Left renal cortex interstitium (tissue), 4 donors: Measurements from ENCODE around the gene ORAI2. TPM values are rescaled to one million over a fixed set of nuclear protein-coding genes. Genes with fewer than 3 reads are reported as not detected.
A peak's percentile ranks its signal among the peaks of the same experiment; 100 is the strongest.
"Not testable (repeated sequence)": the region's sequence is repeated elsewhere in the genome, so short reads cannot be mapped to it uniquely, and the experiment has no call there.

ENCODE experiments used
- DNase-seq, 4 donors: peaks; one replicate each; pipeline ENCODE4 v3.0.0-alpha.2; 2013; ENCODE audit warnings: low read depth in 4 of 4, low spot score in 2 of 4, missing footprints in 1 of 4
- polyA plus RNA-seq, 4 donors: library from polyadenylated mRNA; unstranded; fragments of 120-200 nt; gene quantifications; one replicate each; pipeline ENCODE4 v1.2.1, GENCODE V29; 2013; ENCODE audit not compliant: insufficient read length in 4 of 4

ORAI2 gene
- polyA plus RNA-seq, 4 donors: 16.7 to 28.7 (median 22.5) TPM

DNA sequence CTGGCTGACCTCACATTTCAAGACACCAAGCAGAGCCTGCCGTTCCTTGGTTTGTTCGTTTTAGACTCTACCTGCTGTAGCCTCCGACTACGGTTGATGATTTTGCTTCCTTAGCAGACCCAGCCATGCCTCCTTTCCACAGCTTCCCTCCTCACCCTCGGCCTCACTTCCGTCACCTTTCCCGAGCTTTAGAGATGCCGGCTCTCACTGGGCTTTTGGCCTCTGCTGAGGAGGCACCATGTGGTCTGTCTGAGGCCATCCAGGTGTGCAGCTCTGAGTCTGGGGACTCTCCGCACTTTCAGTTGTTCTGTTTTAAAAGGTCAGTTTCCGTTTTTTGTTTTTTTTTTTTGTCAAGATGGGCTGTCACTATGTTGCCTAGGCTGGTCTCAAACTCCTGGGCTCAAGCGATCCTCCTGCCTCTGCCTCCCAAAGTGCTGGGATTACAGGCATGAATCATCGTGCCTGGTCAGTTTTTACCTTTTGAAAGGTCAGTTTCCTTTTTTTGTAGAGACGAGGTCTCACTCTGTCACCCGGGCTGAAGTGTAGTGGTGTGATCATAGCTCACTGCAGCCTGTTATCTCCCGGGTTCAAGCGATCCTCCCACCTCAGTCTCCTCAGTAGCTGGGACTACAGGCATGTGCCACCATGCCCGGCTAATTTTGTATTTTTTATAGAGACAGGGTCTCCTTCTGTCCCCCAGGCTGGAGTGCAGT is 11.7 kb downstream of the ORAI2 start:
- no peak for DNase-seq

DNA sequence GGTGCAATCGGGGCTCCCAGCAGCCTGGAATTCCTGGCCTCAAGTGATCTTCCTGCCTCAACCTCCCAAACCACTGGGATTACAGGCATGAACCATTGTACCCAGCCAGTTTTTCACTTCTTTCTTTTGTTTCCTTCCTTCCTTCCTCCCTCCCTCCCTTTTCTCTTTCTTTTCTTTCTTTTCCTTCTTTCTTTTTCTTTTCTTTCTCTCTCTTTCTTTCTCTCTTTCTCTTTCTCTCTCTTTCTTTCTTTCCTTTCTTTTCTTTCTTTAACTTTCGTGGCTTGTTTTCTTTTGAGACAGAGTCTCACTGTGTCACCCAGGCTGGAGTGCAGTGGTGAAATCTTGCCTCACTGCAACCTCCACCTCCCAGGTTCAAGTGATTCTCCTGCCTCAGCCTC is 12.3 kb downstream of the ORAI2 start:
- no peak for DNase-seq

DNA sequence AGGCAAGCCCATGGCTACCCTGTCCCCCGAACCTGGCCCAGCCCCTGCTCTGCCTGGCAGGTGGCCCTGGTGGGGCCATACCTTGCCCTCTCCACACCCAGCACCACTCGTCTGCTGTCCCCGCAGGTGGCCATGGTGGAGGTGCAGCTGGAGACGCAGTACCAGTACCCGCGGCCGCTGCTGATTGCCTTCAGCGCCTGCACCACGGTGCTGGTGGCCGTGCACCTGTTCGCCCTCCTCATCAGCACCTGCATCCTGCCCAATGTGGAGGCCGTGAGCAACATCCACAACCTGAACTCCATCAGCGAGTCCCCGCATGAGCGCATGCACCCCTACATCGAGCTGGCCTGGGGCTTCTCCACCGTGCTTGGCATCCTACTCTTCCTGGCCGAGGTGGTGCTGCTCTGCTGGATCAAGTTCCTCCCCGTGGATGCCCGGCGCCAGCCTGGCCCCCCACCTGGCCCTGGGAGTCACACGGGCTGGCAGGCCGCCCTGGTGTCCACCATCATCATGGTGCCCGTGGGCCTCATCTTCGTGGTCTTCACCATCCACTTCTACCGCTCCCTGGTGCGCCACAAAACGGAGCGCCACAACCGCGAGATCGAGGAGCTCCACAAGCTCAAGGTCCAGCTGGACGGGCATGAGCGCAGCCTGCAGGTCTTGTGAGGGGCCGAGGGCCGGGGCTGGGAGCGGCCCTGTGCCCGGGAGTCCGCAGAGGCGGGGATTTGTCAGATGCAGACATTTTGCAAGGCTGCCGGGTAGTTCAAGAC is 13.2 kb downstream of the ORAI2 start:
- DNase-seq: no peak

DNA sequence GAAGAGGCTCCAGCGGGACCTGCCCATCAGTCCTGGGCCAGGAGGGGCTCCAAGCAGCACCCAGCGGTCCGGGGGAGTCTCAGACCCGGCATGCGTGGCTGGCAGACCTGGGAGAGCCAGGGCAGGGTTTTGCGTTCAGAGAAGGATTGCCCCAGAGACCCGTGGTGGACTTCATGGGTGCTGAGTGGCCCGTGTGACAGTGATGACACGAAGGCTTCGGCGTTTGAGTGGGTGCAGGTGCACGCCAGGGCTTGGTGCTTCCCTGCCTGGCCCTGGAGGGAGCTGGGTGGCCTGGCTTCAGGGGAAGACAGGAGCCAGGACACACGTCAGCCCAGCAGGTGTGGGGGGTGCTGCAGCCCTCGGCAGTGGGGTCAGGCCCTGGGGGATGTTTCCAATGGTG is 13.9 kb downstream of the ORAI2 start:
- no peak for DNase-seq

DNA sequence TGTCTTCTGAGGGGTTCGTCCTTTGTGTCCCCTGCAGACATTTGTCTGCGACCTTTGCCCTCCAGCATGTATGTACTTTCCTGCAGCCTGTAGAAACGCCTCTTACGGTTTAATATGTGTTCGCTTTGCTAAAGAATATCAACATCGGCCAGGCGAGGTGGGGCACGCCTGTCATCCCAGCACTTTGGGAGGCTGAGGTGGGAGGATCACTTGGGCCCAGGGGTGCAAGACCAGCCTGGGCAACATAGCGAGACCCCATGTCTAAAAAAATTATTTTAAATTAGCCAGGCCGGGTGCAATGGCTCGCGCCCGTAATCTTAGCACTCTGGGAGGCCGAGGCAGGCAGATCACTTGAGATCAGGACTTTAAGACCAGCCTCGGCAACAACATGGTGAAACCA is 15.8 kb downstream of the ORAI2 start:
- no peak for DNase-seq

DNA sequence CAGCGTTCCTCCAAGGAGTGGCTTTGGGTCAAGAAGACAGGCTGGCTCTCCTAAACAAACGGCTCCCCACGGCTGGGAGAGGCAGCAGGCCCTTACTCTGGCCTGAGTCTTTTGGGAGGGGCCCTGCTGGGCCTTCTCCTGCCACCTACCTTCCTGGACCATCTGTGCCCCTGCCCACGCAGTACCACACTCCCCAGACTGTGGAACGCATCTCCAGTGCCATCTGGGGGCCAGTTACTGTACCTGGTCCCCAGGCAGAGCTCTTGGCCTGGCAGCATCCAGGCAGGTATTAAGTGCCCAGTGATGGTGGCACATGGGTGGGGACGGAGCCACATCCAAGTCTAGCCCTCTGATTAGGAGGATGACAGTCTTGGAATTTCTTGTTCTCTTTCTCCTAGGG is 16.9 kb downstream of the ORAI2 start:
- DNase-seq: no peak

DNA sequence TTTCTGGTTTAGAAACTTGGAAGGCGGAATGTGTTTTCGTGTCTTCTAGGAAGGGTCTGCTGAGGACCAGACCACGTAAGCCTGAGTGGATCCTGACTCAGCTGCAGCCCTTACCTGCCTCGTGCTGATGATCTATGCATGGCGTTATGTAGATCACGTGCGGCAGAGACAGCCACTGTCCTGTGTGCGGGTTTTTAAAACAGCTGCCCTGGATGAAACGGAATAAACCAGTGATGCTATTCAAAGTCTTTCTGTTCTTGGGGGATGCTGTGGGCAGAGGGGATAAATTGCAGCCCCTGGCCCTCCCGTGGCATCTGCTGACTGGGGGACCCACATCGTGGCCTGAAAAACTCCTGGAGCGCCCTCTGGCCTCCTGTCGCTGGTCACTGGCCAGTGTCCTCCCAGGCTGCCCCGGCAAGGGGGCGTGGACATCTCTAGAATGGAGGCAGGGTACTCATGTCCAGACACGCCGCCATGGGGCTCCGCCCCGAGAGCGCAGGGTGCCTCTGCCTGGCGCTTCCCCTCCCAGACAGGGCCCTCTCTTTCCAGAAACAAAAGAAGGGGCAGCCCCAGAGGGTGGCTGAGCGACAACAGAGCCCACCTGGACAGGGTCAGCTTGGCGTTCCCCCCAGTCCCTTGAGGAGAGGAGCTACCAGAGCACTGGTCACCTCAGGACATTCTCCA is 18.1 kb downstream of the ORAI2 start:
- DNase-seq: no peak

DNA sequence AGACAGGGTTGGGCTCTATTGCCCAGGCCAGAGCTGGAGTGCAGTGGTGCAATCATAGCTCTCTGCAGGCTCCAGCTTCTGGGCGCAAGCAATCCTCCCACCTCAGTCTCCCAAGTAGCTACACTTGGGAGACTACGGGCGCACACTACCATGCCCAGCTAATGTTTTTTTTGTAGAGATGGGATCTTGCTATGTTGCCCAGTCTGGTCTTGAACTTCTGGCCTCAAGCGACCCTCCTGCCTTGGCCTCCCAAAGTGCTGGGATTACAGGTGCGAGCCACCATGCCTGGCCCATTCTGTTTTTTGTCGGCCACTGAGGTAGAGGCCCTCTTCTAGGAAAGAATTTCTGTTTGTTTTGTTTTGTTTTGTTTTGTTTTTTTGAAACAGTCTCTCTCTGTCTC is 19.1 kb downstream of the ORAI2 start:
- DNase-seq: no peak

DNA sequence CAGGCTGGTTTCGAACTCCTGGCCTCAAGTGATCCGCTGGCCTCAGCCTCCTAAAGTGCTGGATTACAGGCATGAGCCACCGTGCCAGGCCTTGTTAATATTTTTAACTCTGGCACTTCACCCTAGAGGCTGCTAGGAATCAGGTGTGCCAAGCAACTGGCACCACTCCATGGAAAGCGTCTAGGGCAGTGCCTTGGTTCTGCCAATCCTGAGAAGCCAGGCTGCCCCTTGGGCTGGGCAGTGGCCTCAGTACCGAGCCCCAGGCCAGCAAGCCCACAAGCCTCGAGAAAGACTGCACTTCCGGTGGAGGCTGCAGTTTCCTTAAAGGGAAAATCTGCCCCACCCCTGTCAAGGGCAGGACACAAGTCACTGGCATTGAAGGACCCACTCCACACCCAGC is 19.9 kb downstream of the ORAI2 start:
- DNase-seq: no peak

DNA sequence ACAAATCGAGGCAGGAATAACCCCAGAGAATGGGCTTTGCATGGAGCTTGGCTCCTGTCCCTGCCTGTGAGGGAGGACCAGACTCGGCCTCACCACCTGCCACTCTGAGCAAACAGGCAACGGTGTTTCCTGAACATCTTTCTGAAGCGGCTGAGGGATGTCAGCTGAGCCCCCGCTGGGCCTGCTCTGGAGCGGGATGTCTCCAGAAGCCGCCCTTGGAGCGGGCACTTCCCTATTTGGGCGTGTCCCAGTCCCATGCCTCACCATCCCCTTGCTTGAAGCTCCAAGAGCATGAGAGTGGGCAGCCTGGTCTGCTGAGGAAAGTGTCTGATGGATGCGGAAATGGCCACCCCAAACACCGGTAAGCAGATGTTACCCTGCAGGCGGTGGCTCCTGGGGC is 21.1 kb downstream of the ORAI2 start:
- DNase-seq: no peak

DNA sequence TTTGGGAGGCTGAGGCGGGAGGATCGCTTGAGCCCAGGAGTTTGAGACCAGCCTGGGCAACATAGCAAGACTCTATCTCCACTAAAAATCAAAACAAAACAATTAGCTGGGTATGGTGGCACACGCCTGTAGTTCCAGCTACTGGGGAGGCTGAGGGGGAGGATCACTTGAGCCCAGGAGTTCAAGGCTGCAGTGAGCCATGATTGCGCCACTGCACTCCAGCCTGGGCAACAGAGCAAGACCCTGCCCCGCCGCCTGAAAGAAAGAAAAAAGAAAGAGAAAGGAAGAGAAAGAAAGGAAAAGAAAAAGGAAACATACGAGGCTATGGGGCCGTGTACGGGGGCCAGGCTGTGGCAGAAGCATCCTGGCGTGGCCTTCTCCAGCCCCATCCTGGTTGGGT is 21.6 kb downstream of the ORAI2 start:
- DNase-seq: not testable (repeated sequence)

DNA sequence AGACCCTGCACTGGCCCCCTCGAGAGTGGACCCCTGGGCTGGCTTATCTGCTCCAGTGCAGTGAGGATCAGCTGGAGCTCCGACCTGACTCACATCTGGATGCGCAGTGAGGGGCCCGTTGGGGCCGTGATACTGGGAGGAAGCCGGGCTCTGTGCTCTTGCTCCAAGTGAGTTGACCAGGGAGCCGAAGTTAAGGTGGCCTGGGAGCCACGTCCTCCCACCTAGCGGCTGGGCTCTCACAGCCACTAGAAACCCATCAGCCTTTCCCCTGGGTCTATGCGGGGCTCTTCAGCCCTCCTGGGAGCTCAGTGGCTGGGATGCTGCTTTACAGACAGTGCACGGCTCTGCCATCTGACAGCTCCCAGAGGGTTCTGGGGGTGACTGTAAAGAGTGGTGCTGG is 22.2 kb downstream of the ORAI2 start:
- DNase-seq: no peak

DNA sequence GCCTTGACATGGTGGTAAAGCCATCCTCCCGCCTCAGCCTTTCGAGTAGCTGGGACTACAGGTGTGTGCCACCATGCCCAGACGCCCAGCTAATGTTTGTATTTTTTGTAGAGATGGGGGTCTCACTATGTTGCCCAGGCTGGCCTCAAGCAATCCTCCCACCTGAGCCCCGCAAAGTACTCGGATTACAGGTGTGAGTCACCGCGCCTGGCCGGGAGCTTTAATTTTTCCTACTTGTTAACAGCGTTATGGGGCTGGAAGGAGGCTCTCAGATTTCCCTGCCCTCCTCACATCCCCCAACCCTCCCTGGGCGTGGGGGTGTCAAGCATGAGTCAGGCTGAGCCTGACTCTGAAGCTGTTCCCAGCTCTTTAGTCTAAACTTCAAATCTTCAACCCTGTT is 23.0 kb downstream of the ORAI2 start:
- DNase-seq: no peak

DNA sequence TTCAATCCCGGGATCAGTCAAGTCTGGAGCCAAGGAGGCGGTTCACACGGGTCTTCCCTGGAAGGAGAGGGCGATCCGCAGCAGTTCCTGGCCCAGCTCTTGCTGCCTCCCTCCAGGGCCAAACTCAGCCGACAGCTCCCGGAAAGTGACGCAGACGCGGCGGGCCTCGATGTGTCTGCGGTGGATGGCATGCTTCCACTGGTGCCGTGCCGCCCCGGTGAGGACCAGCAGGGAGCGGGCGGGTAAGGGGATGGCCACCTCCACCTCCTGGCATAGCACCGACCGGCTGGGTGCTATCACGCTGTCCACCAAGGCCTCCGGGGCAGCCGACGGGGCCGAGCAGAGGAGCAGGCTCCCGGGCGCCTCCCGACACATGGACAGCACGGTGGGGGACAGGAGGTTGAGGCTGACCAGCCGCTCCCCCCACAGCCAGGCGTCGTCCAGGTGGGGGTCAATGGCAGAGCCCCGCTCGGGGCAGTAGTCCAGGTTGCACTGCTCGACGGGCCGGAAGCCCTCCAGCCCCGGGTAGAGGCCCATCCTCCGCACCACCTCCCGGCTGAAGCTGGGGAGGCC is 24.1 kb downstream of the ORAI2 start:
- no peak for DNase-seq

DNA sequence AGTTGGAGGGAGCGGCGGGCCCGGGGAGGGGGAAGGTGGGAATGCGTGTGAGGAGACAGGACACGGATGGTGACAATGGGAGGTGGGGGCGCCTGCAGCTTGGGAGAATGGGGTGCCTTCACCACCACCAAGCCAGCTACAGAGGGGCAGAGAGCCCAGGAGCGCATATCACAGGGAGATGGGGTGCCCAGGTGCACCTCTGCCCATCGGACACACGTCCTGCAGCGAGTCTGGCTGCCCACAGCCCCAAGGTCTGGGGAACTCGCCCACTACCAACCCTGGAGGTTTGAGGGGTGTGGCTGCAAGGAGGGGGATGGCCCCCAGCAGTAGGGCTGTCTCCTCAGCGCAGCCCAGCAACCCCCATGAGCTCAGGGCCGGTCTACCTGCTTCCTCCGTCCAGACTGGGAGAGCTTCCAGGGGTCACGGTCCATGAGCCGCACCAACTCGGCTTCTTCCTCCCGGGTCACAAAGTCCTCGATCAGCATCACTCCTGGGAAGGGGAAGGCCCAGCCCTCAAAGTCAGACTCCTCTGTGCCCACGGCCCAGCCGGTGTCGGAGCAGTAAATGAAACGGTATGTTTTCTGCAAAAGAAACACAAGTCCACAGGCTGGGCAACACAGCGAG is 26.0 kb downstream of the ORAI2 start:
- no peak for DNase-seq

DNA sequence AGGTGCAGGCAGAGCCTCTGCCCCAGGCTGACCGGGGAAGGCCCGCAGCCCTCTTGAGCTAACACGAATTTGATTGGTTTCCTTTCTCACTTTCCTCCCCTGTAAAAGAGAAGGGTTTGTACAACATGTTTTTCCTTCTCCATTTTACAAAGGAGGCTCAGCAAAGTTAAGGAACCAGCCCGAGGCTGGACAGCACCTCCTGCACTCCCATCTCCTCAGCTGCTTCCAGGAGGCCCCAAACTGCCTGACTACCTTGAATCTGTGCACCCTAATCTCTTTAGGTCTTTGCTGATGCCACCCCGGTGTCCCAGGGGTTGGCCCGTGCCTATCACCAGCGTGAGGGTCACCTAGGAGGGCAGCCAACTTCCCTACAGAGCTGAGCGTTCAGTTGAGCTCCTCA is 27.1 kb downstream of the ORAI2 start:
- no peak for DNase-seq

DNA sequence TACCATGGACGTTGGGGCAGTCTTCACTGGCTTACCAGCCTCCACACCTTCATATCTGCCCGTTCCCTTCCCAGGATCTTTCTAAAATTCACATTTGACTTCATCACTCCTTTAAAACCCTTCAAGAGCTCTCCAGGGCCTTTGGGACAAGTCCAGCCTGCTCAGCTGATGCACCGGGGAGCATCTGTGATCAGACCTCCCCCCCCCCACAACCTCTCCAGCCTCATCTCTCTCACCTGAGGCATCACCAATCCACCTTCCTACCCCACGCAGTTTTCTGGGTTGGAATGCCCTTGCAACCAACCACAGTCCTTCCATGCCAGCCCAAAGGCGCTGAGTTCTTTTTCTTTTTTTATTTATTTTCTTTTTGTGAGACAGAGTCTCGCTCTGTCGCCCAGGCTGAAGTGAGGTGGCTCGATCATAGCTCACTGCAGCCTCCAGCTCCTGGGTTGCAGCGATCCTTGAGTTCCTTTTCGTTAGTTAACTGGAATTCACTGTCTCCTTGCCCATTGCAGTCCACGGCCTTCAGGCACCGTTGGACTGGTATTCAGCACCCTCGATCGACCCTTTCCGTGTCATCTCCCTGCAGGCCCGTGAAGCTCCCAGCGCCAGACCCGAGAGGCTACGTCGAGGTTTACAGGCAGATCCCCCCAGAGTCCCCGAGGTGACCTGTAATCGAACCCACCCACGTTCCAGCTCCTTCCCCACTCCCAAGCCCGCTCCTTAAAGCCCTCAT is 30.6 kb downstream of the ORAI2 start:
- DNase-seq: no peak

DNA sequence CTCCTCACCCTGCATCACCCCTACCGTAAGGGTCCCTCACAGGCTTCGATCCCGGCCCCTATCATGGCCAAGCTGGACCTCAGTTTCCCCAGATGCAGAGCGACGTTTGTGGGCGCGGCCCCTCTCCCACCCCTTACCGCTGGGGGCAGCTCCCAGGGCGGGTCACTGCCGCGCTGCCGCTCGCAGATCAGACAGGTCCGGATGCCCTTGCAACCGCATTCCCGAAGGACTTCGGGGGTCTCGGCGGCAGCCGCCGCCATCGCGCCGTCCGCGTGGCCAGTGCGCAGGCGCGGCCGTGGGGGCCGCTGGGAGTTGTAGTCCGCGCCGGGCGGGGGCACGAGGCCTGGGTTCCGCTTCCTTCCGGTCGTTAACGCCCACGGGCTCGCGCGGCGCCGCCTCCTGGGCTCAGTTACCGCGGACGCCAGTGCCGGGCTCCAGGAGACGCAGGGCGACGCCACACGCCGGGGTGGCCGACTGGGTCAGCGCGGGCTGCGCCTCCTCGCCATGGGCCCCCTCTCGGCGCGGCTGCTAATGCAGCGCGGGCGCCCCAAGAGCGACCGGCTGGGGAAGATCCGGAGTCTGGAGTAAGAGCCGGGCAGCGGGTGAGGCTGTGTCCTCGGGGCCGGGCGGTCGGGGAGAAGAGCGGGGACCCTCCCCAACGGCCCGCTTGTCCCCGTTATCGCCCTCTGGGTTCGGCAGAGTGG is 31.4 kb downstream of the ORAI2 start, which contains the start of the genes ALKBH4 and LRWD1:
Gene ALKBH4 (minus strand): TSS at position 287 of the 704 bp plus-strand sequence. CDS start 27 bp downstream, at position 260.
Gene LRWD1 (plus strand): TSS at position 408 of the 704 bp plus-strand sequence. CDS start 97 bp downstream, at position 505.
- peak; percentile 67 to 84 (median 80) for DNase-seq

DNA sequence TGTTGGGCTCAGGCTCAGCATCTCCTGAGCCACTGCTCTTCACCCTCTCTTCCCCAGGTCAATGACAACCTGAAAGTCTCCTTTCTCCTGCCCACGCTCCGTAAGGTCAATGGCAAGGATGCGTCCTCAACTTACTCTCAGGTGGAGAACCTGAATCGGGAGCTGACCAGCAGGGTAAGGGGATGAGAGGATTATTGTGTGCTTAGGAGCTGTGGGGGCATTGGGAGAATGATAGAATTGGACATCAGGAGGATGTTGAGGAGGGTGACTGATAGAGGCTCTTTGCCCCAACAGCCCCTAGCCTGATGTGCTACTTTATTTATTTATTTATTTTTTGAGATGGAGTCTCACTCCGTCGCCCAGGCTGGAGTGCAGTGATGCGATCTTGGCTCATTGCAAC is 32.7 kb downstream of the ORAI2 start:
- DNase-seq: no peak
